ENCODE results near the gene POLN.

POLN gene

GRCh38 chr4:2248821-2249261 is 6.9 kb upstream of the POLN start:
- no peak overlapping the region for H3K9ac ChIP-seq (ENCODE audit: low read length in 2 of 2)
- H3K4me1 ChIP-seq (ENCODE audit: control insufficient read depth, insufficient read depth, low read length): peaks cover 10% of the 10 kb centered on the region
- H3K9me3 ChIP-seq (ENCODE audit: control insufficient read depth in 2 of 2, low read length in 2 of 2): no peaks in the 10 kb centered on the region
- no peak overlapping the region for H3K27ac ChIP-seq (ENCODE audit: low read length)
- H3K4me3 ChIP-seq (ENCODE audit: low read length in 2 of 2): no peak overlapping the region
- peaks cover 20 to 24% of the 10 kb centered on the region in 2 donors for H3K36me3 ChIP-seq (ENCODE audit: control insufficient read depth in 2 of 2, insufficient read depth in 2 of 2, low read length in 2 of 2)
- no peaks in the 10 kb centered on the region for H3K27me3 ChIP-seq (ENCODE audit: control insufficient read depth in 1 of 2, insufficient read depth in 2 of 2, low read length in 2 of 2)

DNA sequence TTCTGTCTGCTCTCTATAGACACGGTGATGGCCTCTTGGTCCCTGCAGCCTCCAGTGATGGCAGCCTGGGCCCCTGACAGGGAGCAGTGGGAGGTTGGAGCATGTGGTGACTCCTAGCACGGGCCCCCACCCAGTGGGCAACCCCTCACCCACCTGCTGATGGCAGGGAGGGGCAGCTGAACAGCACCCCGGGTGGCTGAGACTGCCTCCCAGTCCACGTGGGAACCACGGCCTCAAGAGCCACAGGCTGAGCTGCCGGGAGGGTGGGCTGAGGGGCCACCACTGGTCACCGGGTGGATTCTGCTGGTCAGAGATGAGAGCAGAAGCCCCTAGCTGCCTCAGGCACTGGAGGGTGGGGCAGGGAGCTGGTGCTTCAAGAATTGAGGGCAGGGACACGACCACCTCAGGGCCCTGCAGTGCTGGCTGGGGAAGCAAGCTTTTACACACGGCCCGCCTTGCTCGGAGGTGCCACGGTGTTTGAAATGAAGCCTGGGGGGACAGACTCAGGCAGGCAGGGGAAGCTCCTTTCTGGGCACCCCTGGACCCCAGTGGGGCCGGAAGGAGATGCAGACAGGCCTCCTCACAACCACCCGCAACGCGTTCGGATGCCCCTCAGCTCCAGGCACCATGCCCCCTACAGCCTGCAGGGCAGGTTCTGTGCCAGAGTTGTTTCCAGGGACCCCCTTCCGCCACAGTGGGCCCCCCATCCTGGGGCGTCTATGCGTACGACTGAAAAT is 6.3 kb upstream of the POLN start:
- Histone ChIP-seq H3K27ac (ENCODE audit: low read length) (no peak overlapping the region), H3K4me1 (ENCODE audit: control insufficient read depth, insufficient read depth, low read length) (peaks cover 6% of the 10 kb centered on the region), H3K27me3 (ENCODE audit: control insufficient read depth in 1 of 2, insufficient read depth in 2 of 2, low read length in 2 of 2) (no peaks in the 10 kb centered on the region), H3K36me3 (ENCODE audit: control insufficient read depth in 2 of 2, insufficient read depth in 2 of 2, low read length in 2 of 2) (peaks cover 19 to 20% of the 10 kb centered on the region in 2 donors), H3K4me3 (ENCODE audit: low read length in 2 of 2) (no peak overlapping the region), H3K9ac (ENCODE audit: low read length in 2 of 2) (no peak overlapping the region), H3K9me3 (ENCODE audit: control insufficient read depth in 2 of 2, low read length in 2 of 2) (no peaks in the 10 kb centered on the region)

- no peaks in the 10 kb centered on the region for H3K27me3 ChIP-seq (ENCODE audit: control insufficient read depth in 1 of 2, insufficient read depth in 2 of 2, low read length in 2 of 2)
- H3K9ac ChIP-seq (ENCODE audit: low read length in 2 of 2): no peak overlapping the region
- H3K36me3 ChIP-seq (ENCODE audit: control insufficient read depth in 2 of 2, insufficient read depth in 2 of 2, low read length in 2 of 2): peaks cover 16 to 17% of the 10 kb centered on the region in 2 donors
- peaks cover 5% of the 10 kb centered on the region for H3K4me1 ChIP-seq (ENCODE audit: control insufficient read depth, insufficient read depth, low read length)
- H3K27ac ChIP-seq (ENCODE audit: low read length): no peak overlapping the region
- no peak overlapping the region for H3K4me3 ChIP-seq (ENCODE audit: low read length in 2 of 2)
- H3K9me3 ChIP-seq (ENCODE audit: control insufficient read depth in 2 of 2, low read length in 2 of 2): no peaks in the 10 kb centered on the region
Observed at GRCh38 chr4:2247128-2248043, 5.5 kb upstream of the POLN start.

- no peaks in the 10 kb centered on the region for H3K27me3 ChIP-seq (ENCODE audit: control insufficient read depth in 1 of 2, insufficient read depth in 2 of 2, low read length in 2 of 2)
- H3K9me3 ChIP-seq (ENCODE audit: control insufficient read depth in 2 of 2, low read length in 2 of 2): no peaks in the 10 kb centered on the region
- no peak overlapping the region for H3K4me3 ChIP-seq (ENCODE audit: low read length in 2 of 2)
- no peak overlapping the region for H3K27ac ChIP-seq (ENCODE audit: low read length)
- peaks cover 6% of the 10 kb centered on the region for H3K4me1 ChIP-seq (ENCODE audit: control insufficient read depth, insufficient read depth, low read length)
- H3K9ac ChIP-seq (ENCODE audit: low read length in 2 of 2): no peak overlapping the region
- H3K36me3 ChIP-seq (ENCODE audit: control insufficient read depth in 2 of 2, insufficient read depth in 2 of 2, low read length in 2 of 2): peaks cover 8 to 17% of the 10 kb centered on the region in 2 donors
Observed at GRCh38 chr4:2246384-2247127, 4.6 kb upstream of the POLN start.

DNA sequence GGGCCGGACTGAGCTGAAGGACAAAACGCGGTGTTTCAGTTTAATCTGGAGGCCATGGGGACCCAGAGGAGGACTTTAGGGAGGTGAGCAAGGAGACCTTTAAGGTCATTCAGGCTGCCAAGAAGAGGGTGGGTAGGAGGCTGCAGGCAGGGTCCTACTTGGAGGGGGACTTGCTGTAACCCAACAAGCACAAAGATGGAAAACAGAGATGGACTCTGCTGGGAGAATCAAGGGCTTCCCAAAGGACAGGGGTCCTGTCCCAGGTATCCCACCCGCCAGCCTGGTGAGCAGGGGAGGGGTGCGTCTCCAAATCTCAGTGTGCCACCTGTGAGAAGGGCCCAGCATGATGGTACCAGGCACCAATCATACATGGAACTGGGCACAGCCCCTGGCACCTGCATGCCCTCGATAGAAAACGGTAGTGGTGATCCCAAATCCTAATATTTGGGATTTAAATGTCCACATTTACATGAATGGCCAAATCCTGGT is 3.9 kb upstream of the POLN start:
- Histone ChIP-seq H3K4me1 (ENCODE audit: control insufficient read depth, insufficient read depth, low read length) (peaks cover 6% of the 10 kb centered on the region), H3K4me3 (ENCODE audit: low read length in 2 of 2) (no peak overlapping the region), H3K27ac (ENCODE audit: low read length) (peak overlapping the region; percentile 41), H3K27me3 (ENCODE audit: control insufficient read depth in 1 of 2, insufficient read depth in 2 of 2, low read length in 2 of 2) (no peaks in the 10 kb centered on the region), H3K36me3 (ENCODE audit: control insufficient read depth in 2 of 2, insufficient read depth in 2 of 2, low read length in 2 of 2) (peaks cover 8 to 17% of the 10 kb centered on the region in 2 donors), H3K9ac (ENCODE audit: low read length in 2 of 2) (no peak overlapping the region), H3K9me3 (ENCODE audit: control insufficient read depth in 2 of 2, low read length in 2 of 2) (no peaks in the 10 kb centered on the region)

DNA sequence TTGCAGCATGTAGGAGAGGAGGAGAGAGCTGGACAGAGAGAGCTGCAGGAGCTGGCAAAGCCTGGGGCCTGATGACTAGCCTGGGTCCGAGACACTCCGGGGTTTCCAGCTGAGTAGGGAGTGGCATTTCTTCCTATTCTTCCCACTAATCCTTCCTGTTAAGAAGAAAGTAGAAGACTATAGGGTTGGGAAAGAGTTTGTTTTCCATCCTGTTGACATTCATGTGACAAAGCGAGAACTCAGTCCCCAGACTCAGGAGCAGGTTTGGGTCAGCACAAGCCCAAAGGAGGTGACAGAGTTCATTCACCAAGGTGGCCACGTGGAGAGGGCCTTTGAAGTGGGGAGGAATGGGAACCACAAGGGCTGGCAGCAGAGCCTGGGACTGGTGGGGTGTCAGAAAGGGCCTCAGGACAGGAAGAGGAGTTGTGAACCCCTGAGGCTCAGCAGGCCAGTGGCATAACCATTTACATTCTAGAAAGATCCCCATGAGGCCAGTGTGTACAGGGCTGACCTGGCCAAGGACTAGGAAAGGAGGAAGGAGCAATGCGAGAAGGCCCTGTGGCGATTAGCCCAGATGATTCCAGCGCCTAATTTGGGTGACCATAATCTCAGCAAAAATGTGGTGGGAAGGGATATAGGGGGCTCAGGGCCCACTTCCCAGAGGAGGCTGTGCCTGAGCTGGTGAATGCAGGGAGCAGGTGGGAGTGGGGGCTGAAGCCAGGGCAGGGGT is 3.3 kb upstream of the POLN start:
- Histone ChIP-seq H3K27me3 (ENCODE audit: control insufficient read depth in 1 of 2, insufficient read depth in 2 of 2, low read length in 2 of 2) (no peaks in the 10 kb centered on the region), H3K4me3 (ENCODE audit: low read length in 2 of 2) (no peak overlapping the region), H3K36me3 (ENCODE audit: control insufficient read depth in 2 of 2, insufficient read depth in 2 of 2, low read length in 2 of 2) (peaks cover 8 to 15% of the 10 kb centered on the region in 2 donors), H3K9me3 (ENCODE audit: control insufficient read depth in 2 of 2, low read length in 2 of 2) (no peaks in the 10 kb centered on the region), H3K4me1 (ENCODE audit: control insufficient read depth, insufficient read depth, low read length) (peaks cover 6% of the 10 kb centered on the region), H3K27ac (ENCODE audit: low read length) (peak overlapping the region; percentile 41), H3K9ac (ENCODE audit: low read length in 2 of 2) (peak overlapping the region in 1 of 2 donors; percentile 5)

- Histone ChIP-seq H3K9ac (ENCODE audit: low read length in 2 of 2) (peak overlapping the region; percentile 6 to 12), H3K27ac (ENCODE audit: low read length) (peak overlapping the region; percentile 7), H3K4me1 (ENCODE audit: control insufficient read depth, insufficient read depth, low read length) (peaks cover 6% of the 10 kb centered on the region), H3K36me3 (ENCODE audit: control insufficient read depth in 2 of 2, insufficient read depth in 2 of 2, low read length in 2 of 2) (peaks cover 0 to 5% of the 10 kb centered on the region in 2 donors), H3K9me3 (ENCODE audit: control insufficient read depth in 2 of 2, low read length in 2 of 2) (no peaks in the 10 kb centered on the region), H3K4me3 (ENCODE audit: low read length in 2 of 2) (peak overlapping the region in 1 of 2 donors; percentile 26), H3K27me3 (ENCODE audit: control insufficient read depth in 1 of 2, insufficient read depth in 2 of 2, low read length in 2 of 2) (no peaks in the 10 kb centered on the region)
Observed at GRCh38 chr4:2243681-2244380, 1.9 kb upstream of the POLN start.

DNA sequence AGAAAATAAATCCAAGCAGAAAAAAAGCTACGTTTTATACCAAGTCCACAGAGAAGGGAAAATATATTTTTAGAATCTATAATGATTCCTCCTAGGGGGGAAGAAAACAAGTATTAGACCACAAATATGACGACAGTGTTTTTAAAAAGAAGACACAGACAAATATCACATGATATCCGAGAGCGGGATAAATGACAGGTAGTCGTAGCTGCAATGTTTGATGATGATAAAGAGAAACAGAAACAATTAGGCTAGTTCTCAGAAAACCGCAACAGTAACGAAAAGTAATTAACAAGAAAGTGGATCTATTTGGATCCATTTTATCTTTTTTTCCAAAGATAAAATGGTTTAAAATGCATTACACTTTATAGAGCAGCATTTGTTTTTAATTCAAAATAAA is 918 bp downstream of the POLN start:
- Histone ChIP-seq H3K9ac (ENCODE audit: low read length in 2 of 2) (peak overlapping the region; percentile 73), H3K4me3 (ENCODE audit: low read length in 2 of 2) (peak overlapping the region; percentile 84 to 87), H3K27ac (ENCODE audit: low read length) (no peak overlapping the region), H3K27me3 (ENCODE audit: control insufficient read depth in 1 of 2, insufficient read depth in 2 of 2, low read length in 2 of 2) (no peaks in the 10 kb centered on the region), H3K4me1 (ENCODE audit: control insufficient read depth, insufficient read depth, low read length) (peaks cover 9% of the 10 kb centered on the region), H3K9me3 (ENCODE audit: control insufficient read depth in 2 of 2, low read length in 2 of 2) (no peaks in the 10 kb centered on the region), H3K36me3 (ENCODE audit: control insufficient read depth in 2 of 2, insufficient read depth in 2 of 2, low read length in 2 of 2) (no peaks in the 10 kb centered on the region)

DNA sequence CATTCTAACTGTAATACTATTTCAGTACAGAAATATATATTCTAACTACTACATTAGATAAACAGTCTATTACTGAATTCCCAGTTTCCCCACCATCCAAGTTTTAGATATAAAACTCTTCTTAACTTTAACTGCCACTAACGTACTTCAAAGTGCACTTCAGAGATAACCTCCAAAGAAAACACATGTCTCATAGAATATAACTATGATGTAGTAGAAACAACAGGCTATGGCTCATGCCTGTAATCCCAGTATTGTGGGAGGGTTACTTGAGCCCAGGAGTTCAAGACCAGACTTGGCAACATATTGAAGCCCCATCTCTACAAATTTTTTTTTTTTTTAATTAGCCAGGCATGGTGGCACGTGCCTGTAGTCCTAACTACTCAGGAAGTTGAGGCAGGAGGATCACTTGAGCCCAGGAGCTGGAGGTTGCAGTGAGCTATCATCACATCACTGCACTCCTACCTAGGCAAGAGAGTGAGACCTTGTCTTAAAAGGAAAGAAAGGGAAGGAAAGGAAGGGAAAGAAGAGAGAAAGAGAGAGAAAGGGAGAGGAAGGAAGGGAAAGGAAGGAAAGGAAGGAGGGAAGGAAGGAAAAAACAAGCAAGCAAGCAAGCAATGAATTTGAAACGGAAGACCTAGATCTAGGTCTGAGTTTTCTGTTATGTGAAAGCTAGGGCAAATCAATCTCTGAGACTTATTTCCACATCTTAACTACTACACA is 4.8 kb downstream of the POLN start:
- H3K4me1 ChIP-seq (ENCODE audit: control insufficient read depth, insufficient read depth, low read length): peaks cover 3% of the 10 kb centered on the region
- H3K27me3 ChIP-seq (ENCODE audit: control insufficient read depth in 1 of 2, insufficient read depth in 2 of 2, low read length in 2 of 2): no peaks in the 10 kb centered on the region
- peaks cover 3 to 8% of the 10 kb centered on the region in 2 donors for H3K36me3 ChIP-seq (ENCODE audit: control insufficient read depth in 2 of 2, insufficient read depth in 2 of 2, low read length in 2 of 2)
- H3K4me3 ChIP-seq (ENCODE audit: low read length in 2 of 2): no peak overlapping the region
- H3K27ac ChIP-seq (ENCODE audit: low read length): no peak overlapping the region
- no peak overlapping the region for H3K9ac ChIP-seq (ENCODE audit: low read length in 2 of 2)
- no peaks in the 10 kb centered on the region for H3K9me3 ChIP-seq (ENCODE audit: control insufficient read depth in 2 of 2, low read length in 2 of 2)
